ENCODE data around the gene IQCE. TPM values are rescaled to one million over a fixed set of nuclear protein-coding genes. Genes with fewer than 3 reads are reported as not detected.
A peak's percentile ranks its signal among the peaks of the same experiment; 100 is the strongest.

Gene IQCE
- total and polyA plus RNA-seq, 12 donors: 4.2 to 13.8 (median 9.3) TPM

DNA sequence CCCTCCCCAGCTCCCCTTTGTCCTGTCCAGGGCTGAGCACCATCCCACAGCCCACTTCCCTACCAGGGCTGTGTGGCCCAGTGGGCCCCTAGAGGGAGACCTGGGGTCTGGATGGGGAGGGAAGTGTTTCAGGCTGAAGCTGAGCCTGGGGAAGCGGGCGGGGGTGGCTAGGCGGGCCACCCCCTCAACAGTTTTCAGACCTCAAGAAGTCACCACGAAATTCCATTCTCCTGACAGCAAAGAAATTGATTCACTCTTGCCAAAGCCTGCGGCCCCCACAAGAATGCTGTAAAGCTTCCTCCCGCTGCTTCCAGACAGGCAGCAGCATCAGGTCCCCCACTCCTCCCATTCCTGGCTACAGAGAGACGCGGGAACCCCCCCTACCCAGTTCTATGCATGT is 41.8 kb upstream of the IQCE start:
- peaks cover 0 to 14% (median 5%) of the 10 kb centered on the region in 7 donors for H3K27me3 ChIP-seq
- ATAC-seq: peak in 1 of 8 donors; percentile 8
- intact Hi-C loops (cut with DNase I): loop anchor here in 2 of 10 donors (5.0 kb wide), 2 partner anchors 35 to 40 kb away; partner anchors contain the start of gene GRIFIN (in 1 of the 2)
- H3K27ac ChIP-seq: peak overlapping the region in 4 of 10 donors; percentile 17 to 82 (median 62)
- no peak for DNase-seq
- no peak overlapping the region for H3K4me3 ChIP-seq
- 71 to 76% methylated on average over 8 of the region's 8 CpGs for WGBS, 2 donors
- no peaks in the 10 kb centered on the region for H3K36me3 ChIP-seq
- H3K4me1 ChIP-seq: peaks cover 8 to 65% (median 41%) of the 10 kb centered on the region in 9 donors
- no peaks in the 10 kb centered on the region for H3K9me3 ChIP-seq
- TF ChIP-seq, protein P1, sequence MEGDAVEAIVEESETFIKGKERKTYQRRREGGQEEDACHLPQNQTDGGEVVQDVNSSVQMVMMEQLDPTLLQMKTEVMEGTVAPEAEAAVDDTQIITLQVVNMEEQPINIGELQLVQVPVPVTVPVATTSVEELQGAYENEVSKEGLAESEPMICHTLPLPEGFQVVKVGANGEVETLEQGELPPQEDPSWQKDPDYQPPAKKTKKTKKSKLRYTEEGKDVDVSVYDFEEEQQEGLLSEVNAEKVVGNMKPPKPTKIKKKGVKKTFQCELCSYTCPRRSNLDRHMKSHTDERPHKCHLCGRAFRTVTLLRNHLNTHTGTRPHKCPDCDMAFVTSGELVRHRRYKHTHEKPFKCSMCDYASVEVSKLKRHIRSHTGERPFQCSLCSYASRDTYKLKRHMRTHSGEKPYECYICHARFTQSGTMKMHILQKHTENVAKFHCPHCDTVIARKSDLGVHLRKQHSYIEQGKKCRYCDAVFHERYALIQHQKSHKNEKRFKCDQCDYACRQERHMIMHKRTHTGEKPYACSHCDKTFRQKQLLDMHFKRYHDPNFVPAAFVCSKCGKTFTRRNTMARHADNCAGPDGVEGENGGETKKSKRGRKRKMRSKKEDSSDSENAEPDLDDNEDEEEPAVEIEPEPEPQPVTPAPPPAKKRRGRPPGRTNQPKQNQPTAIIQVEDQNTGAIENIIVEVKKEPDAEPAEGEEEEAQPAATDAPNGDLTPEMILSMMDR (IDR thresholded peaks at IDR 0.05): no peak

DNA sequence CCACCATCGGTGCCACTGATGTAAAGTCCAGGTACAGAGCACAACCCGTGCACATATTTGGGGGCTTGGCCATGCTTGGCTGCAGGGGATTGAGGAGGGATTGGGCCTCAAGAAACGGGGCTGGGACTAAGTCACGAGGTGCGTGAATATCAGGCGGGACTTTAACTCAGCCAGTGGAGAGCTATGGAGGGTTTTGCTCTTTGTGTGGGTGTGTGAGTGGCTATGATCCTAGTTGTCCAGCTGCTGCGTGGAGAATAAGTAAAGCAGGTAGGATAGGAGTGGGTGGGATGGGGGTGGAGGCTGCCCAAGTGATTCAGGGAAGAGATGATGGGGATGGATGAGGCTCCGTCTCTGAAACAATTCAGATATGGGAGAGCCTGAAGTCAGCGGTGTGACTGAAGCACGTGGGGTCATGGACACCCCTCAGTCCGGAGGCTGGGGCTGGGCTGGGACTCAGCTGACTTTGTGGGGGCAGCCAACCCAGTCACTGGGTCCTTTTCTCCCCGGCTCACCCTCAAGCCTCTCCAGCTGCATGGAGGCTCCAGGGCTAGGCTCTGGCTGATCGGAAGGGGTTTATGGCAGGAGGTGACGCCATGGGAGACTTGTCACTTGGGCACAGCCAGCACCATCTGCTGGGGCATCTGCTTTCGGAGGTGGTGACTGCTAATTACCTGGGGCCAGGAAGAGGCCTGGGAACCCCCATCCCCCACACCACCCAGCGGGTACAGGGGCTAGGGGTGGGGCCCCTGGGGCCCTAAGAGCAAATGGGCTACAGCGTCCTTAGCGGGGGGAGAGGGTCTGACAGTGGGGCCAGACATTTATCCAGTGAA is 40.9 kb upstream of the IQCE start:
- peak overlapping the region in 1 of 10 donors; percentile 68 for H3K4me3 ChIP-seq
- TF ChIP-seq, protein P1 (IDR thresholded peaks at IDR 0.05): no peak
- 62 to 68% methylated on average over 18 of the region's 18 CpGs for WGBS, 2 donors
- H3K9me3 ChIP-seq: no peaks in the 10 kb centered on the region
- H3K27ac ChIP-seq: peak overlapping the region in 5 of 10 donors; percentile 56 to 82 (median 62)
- ATAC-seq: peak in 1 of 8 donors; percentile 6
- intact Hi-C loops (cut with DNase I): loop anchor here in 2 of 10 donors (5.0 kb wide), 2 partner anchors 36 to 41 kb away; partner anchors contain the start of gene GRIFIN (in 1 of the 2)
- no peaks in the 10 kb centered on the region for H3K36me3 ChIP-seq
- peaks cover 13 to 65% (median 41%) of the 10 kb centered on the region in 9 donors for H3K4me1 ChIP-seq
- H3K27me3 ChIP-seq: peaks cover 0 to 23% (median 6%) of the 10 kb centered on the region in 7 donors
- DNase-seq: no peak

DNA sequence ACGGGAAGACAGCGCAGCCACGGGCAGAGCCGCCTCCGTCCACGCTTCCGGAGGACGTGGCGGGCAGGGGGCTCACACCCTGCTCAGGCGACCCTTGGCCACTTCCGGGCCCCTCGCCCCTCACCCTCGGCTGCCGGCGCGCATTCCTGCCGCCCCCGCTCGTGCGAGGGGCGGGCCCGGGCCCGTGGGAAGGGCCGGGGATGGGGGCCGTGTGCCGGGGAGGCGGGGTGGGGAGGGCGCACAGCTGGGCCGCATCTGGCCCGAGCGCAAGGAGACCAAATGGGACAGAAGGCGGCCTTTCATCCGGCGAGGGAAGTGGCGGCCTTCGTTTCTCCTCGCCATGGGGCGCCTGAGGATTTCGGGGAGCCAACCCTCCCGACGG is 40.1 kb upstream of the IQCE start:
- H3K36me3 ChIP-seq: no peaks in the 10 kb centered on the region
- ATAC-seq (peak in 4 of 8 donors; percentile 2 to 16 (median 12)), DNase-seq (no peak)
- 7% methylated on average over 38 to 41 of the region's 41 CpGs for WGBS, 2 donors
- H3K9me3 ChIP-seq: no peaks in the 10 kb centered on the region
- peaks cover 0 to 27% (median 6%) of the 10 kb centered on the region in 7 donors for H3K27me3 ChIP-seq
- H3K4me3 ChIP-seq: peak overlapping the region in 9 of 10 donors; percentile 47 to 82 (median 60)
- H3K27ac ChIP-seq: peak overlapping the region in 9 of 10 donors; percentile 6 to 82 (median 58)
- intact Hi-C loops (cut with DNase I): loop anchor here in 2 of 10 donors (5.0 kb wide), 2 partner anchors 36 to 41 kb away; partner anchors contain the start of gene GRIFIN (in 1 of the 2)
- TF ChIP-seq, protein P1 (IDR thresholded peaks at IDR 0.05): no peak
- H3K4me1 ChIP-seq: peaks cover 20 to 67% (median 48%) of the 10 kb centered on the region in 9 donors

DNA sequence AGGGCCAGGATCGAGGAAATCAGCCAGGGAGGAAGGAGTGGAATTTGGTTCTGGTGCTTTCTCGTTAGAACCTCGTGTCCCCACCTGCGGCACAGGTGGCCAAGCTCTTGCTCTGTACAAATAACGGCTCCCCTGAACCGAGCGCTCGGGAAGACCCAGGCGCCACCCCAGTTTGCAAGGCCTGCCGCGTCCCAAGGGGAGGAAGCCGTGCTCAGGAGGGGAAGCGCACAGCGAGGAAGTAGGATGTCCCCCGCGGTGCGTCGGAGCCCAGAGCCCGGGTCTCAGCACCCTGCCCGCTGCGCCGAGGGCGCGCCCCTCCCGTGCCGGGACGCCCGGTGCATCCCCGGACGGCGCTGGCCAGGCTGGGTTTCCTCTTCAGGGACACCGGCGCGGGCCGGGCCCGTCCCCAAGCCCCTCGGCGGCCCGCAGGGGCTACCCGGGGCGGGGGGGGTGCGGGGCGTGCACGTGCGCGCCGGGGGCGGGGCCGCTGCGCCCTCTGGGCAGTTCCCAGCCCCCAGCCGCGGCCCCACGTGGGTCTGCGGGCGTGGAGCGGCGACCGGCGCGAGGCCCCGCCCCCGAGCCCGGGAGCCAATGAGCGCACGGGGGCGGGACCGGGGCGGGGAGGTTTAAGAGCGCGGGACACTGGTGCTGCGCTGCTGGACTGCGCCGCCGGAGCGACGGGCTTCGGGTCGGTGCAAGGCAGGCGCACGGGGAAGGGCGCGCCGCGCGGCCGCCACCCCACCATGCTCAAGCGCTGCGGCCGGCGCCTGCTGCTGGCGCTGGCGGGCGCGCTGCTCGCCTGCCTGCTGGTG is 39.5 kb upstream of the IQCE start, which contains the start of gene LFNG:
Gene LFNG (plus strand): TSS at position 656 of the 812 bp plus-strand sequence. CDS start 88 bp downstream, at position 744.
- H3K27me3 ChIP-seq: peaks cover 0 to 30% (median 6%) of the 10 kb centered on the region in 7 donors
- no peaks in the 10 kb centered on the region for H3K9me3 ChIP-seq
- H3K4me3 ChIP-seq: peak within 1 kb of the TSS; percentile 33 to 82 (median 66)
- intact Hi-C loops (cut with DNase I): loop anchor here in 2 of 10 donors (5.0 kb wide), 2 partner anchors 37 to 42 kb away; partner anchors contain the start of gene GRIFIN (in 1 of the 2)
- H3K27ac ChIP-seq: peak within 1 kb of the TSS in 9 of 10 donors; percentile 11 to 87 (median 62)
- 0 to 1% methylated on average over 94 to 95 of the region's 95 CpGs for WGBS, 2 donors
- TF ChIP-seq, protein P1 (IDR thresholded peaks at IDR 0.05): peak in 1 of 9 donors; percentile 10
- peak; percentile 86 to 89 for DNase-seq
- H3K36me3 ChIP-seq: no peaks in the 10 kb centered on the region
- peak; percentile 72 to 92 (median 84) for ATAC-seq
- peaks cover 20 to 73% (median 54%) of the 10 kb centered on the region in 9 donors for H3K4me1 ChIP-seq
